CD4-positive, alpha-beta T cell treated with Interleukin-15 for 4 hours (primary cell): Measurements from ENCODE around the gene XAB2.

ENCODE experiments used
- DNase-seq: peaks from one replicate; pipeline ENCODE4 v3.0.0-alpha.2; 2020; ENCODE audit warnings: low spot score

Gene XAB2

GRCh38 chr19:7611541-7612279 is 17.6 kb downstream of the XAB2 start:
- DNase-seq, result no peak

GRCh38 chr19:7610491-7611240 is 18.7 kb downstream of the XAB2 start:
- DNase-seq, result no peak

GRCh38 chr19:7607874-7608560 is 21.3 kb downstream of the XAB2 start:
- DNase-seq, result no peak

GRCh38 chr19:7607212-7607873 is 22.0 kb downstream of the XAB2 start:
- no peak for DNase-seq

GRCh38 chr19:7606289-7606688 is 23.1 kb downstream of the XAB2 start:
- no peak for DNase-seq

GRCh38 chr19:7605490-7606222 is 23.7 kb downstream of the XAB2 start:
- no peak for DNase-seq

- no peak for DNase-seq
These were observed 25.4 kb downstream of the XAB2 start for GRCh38 chr19:7603919-7604318.

- no peak for DNase-seq
These were observed 26.3 kb downstream of the XAB2 start for GRCh38 chr19:7602935-7603497.

- no peak for DNase-seq
These were observed 27.0 kb downstream of the XAB2 start for GRCh38 chr19:7602240-7602934.

- no peak for DNase-seq
These were observed 28.6 kb downstream of the XAB2 start for GRCh38 chr19:7600721-7601120.

- DNase-seq, result no peak
These were observed 31.2 kb downstream of the XAB2 start for GRCh38 chr19:7598180-7598579.

- no peak for DNase-seq
These were observed 31.7 kb downstream of the XAB2 start for GRCh38 chr19:7597689-7598088.

GRCh38 chr19:7596211-7596937 is 33.0 kb downstream of the XAB2 start:
- DNase-seq, result no peak

GRCh38 chr19:7595466-7596133 is 33.7 kb downstream of the XAB2 start, which contains the start of gene CAMSAP3:
Gene CAMSAP3 (plus strand): TSS chr19:7595863. CDS start chr19:7596003, 140 bp downstream.
- peak; percentile 14 for DNase-seq

GRCh38 chr19:7590256-7590655 is 39.1 kb downstream of the XAB2 start:
- no peak for DNase-seq

GRCh38 chr19:7589822-7590221 is 39.5 kb downstream of the XAB2 start:
- DNase-seq, result no peak

- DNase-seq, result no peak
These were observed 46.9 kb downstream of the XAB2 start for GRCh38 chr19:7582446-7582845.

GRCh38 chr19:7579182-7579581 is 50.2 kb downstream of the XAB2 start:
- no peak for DNase-seq

- no peak for DNase-seq
These were observed 51.2 kb downstream of the XAB2 start for GRCh38 chr19:7578127-7578526.
